GM13976 (cell line): Measurements from ENCODE around the gene HYAL1.
A peak's percentile ranks its signal among the peaks of the same experiment; 100 is the strongest.

ENCODE experiments used
- DNase-seq: peaks from one replicate; pipeline ENCODE4 v3.0.0; 2012; ENCODE audit warnings: low spot score
- CTCF ChIP-seq: IDR thresholded peaks from 2 replicates; pipeline ENCODE4 v1.5.1; 2012; ENCODE audit warnings: borderline replicate concordance, mild to moderate bottlenecking; ENCODE audit not compliant: insufficient read depth; ENCODE audit errors: extremely low read depth, missing control alignments, control extremely low read depth
- in situ Hi-C: fragments of 300-500 bp; cut with MboI; formaldehyde crosslinking; loops from one replicate; pipeline ENCODE4 v1.12.0; 2022; ENCODE audit warnings: low sequenced_read_pairs, mixed read lengths, inconsistent platforms; ENCODE audit not compliant: unreplicated experiment

The HYAL1 gene

GRCh38 chr3:50333744-50334328, 30.5 kb upstream of the HYAL1 start:
- in situ Hi-C loops, result no loop called here
- DNase-seq, result no peak
- TF ChIP-seq CTCF, result no peak

- TF ChIP-seq CTCF, result no peak
- DNase-seq, result no peak
- in situ Hi-C loops, result no loop called here
Measured at GRCh38 chr3:50331364-50331907, 28.1 kb upstream of the HYAL1 start.

GRCh38 chr3:50330330-50330729, 27.0 kb upstream of the HYAL1 start:
- no peak for TF ChIP-seq CTCF
- DNase-seq, result no peak
- in situ Hi-C loops, result no loop called here

- in situ Hi-C loops, result no loop called here
- DNase-seq, result peak; percentile 98
- no peak for TF ChIP-seq CTCF
Measured at GRCh38 chr3:50327943-50328691, 24.7 kb upstream of the HYAL1 start, which contains the start of gene TUSC2. Gene TUSC2 (minus strand): TSS chr3:50328223. CDS start chr3:50328099, 124 bp downstream.

GRCh38 chr3:50327129-50327528, 23.8 kb upstream of the HYAL1 start:
- no peak for TF ChIP-seq CTCF
- in situ Hi-C loops, result no loop called here
- DNase-seq, result no peak

- no peak for TF ChIP-seq CTCF
- in situ Hi-C loops, result no loop called here
- DNase-seq, result no peak
Measured at GRCh38 chr3:50326182-50326541, 22.8 kb upstream of the HYAL1 start.
